Posterior vena cava (tissue), 2 donors: ENCODE results near the gene LENEP. TPM values are rescaled to one million over a fixed set of nuclear protein-coding genes. Genes with fewer than 3 reads are reported as not detected.

Experiments
- DNase-seq: peaks from one replicate; pipeline ENCODE4 v3.0.0-alpha.2; 2020; ENCODE audit warnings: low spot score
- intact Hi-C, 2 donors: fragments of 100-400 bp; cut with DNase I; formaldehyde crosslinking; loops; one replicate each; pipeline versions ENCODE4 v1.14.1 to v1.14.2; 2022 to 2023
- long read RNA-seq, 2 donors: library from polyadenylated mRNA; unstranded; transcript quantifications; one replicate each; pipeline ENCODE4 v2.0.0, GENCODE V29; 2020 to 2021
- total RNA-seq, 2 donors: library from RNA; stranded (reverse); fragmentation: NEBNext Ultra II Directional; extraction: Animal tissue kit (Norgen Biotek cat#: 25700); gene quantifications; one replicate each; pipeline ENCODE4 v1.2.1, GENCODE V29; 2021
- donor health status: DM: yes; HTN: yes; CAD: no.
- donor health status: DM: yes; HTN: yes; CAD: no.

Gene LENEP, protein sequence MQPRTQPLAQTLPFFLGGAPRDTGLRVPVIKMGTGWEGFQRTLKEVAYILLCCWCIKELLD
- not detected for total RNA-seq
- long read RNA-seq, donor 1 = 0 reads
- long read RNA-seq, donor 2 = 0 reads

DNA sequence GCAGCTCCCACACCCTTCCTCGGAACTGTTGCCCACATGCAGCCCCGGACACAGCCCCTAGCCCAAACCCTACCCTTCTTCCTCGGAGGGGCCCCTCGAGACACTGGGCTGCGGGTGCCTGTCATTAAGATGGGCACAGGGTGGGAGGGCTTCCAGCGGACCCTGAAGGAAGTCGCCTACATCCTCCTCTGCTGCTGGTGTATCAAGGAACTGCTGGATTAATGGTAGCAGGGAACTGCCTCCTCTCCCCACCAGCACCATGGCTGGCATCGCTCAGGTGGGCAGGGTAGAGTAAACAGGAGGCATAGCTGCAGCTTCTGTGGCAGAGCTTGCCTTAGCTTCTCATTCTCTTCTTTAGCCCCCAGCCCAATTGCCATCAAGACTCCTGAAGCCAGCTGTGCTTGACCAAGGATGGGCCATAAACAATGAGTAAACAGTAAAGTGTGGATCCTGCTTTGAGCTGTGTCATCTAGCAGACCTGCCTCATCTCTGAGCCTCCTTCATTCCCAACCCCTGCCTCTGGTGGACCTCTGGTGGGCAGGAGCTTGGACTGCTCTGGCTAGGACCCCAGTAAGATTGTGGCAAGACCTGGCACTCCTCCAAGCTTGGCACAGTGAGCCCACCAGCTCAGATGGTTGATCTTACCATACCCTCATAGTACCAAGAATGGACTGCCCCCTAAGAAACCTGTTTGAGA is at the start of gene LENEP:
TSS of gene LENEP (plus strand) at position 15 of the 697 bp plus-strand sequence. CDS start at position 37, 22 bp downstream.
- intact Hi-C loops = no loop called here

DNA sequence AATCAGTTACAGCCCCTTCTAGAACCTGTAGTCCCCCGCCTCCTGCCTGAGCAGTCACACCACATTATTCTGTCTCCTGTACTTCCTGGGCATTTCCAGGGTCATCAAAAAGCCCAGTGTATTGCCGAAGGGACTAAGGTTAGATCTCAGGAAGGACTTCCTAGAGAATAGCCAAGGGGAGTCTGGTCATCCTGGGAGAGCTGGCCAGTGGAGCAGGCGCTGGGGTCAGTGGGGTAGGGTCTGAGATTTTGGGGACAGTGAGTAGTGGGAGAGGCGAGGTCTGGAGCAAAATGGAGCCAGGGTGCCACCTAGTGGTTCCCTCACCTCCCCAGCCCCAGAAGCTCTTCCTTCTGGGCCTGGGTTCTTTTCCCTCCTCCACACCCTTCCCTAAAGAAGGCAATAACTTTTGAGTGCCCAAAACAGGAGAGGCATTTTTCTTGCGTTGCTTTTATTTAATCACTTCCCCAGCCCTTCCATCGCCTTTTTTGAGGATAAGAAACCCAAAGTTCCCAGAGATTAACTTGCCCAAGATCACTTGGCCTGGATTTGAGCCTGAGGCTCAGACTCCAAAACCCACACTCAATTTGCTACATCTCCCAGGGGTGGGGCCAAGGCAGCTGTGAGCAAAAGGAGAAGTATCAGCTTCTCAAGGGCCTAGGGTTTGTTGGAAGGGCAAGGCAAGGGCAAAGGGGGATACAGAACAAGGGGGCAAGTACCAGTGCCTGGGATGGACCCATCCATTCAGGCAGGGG is 49.6 kb upstream of the LENEP start:
- no peak for DNase-seq
- intact Hi-C loops = no loop called here

More for the DNA sequence above, at the start of gene LENEP:
- peak; percentile 70 for DNase-seq

DNA sequence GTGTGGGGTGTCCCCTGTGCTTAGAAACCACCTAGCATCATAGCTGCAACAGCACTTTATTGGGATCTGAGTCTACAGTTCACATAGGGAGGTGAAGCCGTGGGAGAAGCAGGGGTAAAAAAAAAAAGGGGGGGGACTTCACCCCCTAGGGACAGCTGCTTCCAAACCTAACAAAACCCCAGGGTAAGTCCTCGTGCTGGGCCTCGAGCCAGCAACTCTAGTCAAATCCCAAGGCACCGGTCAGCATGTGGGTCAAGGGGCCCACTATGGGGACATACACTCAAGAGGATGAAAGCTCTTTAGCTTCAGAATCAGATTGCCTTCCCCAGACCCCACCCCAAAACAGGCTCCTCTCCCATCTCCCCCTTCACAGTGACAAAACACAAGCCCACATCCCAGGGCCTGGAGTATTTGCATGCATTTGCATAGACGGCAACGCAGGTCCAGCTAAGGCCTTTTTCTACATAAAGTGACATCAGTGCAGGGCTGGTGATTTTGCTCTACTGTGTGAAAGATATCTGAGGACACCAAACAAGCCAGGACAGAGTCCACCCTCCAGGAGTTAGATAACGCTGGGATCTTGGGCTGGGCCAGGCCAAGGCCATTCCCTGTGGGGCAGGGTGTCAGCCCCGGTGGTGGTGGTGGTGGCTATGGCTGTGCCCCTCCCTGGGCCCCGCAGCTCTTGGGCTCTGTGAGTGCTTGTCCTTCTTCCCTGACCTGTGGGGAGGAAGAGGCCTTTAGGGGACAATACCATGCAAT is 48.8 kb upstream of the LENEP start:
- DNase-seq = no peak
- intact Hi-C loops = no loop called here

DNA sequence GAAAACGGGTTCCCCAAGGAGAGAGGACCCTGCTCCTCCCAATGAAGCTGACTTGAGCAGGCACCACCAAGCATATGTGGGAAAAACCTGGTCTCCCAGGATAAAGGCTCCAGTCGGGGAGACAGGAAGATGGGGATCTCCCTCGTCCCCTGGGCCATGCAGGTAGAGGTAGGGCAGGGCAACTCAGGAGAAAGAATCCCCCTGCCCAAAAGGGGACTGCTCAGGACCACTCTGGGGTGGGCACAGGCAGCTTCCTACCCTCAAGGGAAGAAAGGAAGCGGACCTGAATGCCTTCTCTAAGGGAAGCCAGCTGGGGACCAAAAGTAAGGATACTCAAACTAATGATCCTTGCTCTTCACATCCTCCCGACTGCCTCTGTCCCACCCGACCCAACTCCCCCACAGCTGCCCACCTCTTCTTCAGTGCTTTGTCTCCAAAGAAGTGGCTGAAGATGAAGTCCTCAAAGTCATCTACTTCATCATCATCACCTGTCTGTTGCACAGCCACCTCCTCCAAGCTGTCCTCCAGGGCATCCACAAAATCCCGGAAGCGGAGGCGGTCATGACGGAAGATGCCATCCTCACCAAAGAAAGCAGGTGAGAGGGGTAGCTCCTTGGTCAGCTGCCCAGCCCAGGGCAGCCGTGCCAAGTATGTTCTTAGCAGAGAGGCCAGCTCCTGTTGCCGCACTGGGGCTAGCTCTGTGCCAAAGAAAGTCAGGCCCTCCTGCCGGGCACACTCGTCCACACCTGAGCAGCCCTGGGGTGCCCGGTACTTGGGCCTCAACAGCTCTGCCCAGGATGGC is 48.0 kb upstream of the LENEP start:
- intact Hi-C loops = no loop called here
- no peak for DNase-seq

DNA sequence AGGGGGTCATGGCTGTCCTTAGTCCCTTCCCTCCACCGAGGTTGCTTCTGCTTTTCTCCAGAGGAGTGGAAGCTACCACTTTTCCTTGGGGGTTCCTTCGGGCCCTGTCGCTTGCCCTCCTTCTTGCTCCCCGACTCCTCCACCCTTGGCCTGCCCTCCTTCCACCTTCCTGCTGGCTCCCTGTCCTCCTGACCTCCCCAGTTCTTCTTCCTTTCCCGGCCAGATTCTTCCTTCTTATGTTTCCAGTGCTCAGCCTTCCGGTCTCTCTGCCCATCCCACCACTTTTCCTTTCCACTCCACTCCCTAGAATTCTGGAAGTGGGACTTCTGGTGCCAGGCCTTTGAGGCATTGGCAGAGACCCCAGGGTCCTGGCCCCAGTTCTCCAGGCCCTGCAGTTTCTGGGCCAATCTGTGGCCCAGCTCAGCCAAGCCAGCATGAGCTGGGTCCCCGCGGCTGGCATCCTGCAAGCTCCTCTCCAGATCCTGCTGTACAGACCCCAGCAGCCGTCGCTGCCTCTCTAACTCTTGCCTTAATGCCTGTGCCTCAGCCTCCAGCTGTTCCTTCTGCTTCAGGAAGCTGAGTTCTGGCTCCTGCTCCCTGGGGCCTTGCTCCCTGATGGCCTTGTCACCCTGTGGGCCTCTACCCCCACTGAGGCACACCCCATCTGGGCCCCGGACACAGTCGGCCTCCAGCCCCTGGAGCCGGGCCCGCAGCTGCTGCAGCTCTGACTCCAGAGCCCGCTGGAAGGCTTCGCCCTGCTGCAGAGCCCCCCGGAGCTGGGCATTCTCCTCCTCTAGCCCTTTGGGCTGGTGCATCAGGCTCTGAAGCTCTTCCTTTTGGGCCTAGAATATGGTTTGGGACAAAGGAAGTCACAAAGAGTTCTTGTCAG is 47.2 kb upstream of the LENEP start:
- intact Hi-C loops = no loop called here
- DNase-seq = no peak

DNA sequence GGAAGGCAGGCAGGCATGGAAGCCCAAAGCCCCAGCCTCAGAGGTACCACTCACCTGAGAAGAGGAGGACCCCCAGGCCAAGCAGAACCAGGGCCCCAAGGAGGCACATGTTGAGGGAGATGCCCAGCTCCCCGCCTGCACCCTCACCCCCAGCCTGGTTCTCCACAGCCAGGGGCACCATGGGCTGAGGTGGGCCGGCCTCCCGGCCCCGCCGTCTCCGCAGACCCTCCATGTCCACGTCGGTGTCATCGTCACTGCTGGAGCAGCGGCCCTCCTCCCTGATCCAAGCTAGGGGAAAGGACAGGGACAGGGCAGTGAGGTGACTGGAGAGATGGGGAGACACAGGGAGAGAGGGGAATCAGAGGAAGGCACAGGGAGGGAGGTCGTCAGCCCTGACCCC is 45.3 kb upstream of the LENEP start:
- intact Hi-C loops = no loop called here
- DNase-seq = no peak

DNA sequence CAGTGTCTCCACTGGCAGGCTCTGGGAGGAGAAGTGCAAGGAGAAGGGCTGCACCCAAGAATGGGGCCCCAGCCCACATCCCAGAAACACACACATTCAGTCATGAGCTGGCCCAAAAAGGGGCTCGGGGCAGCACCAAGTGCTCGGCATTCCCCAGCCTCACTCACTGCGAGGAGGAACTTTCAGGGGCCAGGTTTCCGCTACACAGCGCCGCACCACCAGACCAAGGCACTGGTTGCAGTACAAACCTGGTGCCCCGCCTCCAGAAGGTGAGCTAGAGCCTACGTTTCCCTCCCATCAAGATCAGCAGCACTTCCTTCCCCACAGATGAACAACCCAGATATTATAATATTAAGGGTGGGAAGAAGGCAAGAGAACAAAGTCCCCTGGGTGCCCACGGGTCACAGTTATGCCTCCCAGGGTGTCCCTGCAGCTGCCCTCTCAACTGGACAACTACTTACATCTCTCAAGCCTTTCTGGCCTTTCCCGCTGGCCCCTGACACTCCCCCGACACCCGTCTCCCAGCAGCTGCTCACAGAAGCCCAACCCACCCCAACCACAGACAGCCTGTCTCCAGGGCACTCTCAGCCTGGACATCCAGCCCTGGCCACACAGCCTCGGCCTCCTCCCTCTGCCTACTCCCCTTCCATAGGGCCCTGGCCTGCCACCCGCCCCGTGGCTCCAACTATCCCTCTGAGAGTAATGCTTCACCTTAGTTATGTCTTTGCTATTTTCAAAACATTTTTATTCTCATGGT is 41.3 kb upstream of the LENEP start:
- intact Hi-C loops = no loop called here
- no peak for DNase-seq

DNA sequence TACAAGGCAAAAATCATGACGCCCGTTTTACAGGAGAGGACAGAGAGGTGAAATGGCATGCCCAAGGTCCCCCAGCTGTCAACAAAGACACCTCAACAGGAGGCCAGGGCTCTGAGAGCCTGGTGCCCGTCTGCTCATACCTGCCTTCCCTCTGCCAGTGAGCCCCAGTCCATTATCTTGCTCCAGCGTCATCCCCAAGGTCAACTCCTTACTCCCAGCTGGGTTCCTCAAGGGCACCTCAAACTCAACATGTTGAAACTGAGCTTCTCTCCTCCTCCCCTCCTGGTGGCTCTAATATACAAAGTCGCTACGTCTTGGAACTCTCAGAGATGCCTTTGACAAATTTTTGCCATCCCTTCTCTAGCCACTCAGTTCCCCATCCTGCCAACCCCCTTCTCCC is 40.7 kb upstream of the LENEP start:
- intact Hi-C loops = no loop called here
- no peak for DNase-seq

DNA sequence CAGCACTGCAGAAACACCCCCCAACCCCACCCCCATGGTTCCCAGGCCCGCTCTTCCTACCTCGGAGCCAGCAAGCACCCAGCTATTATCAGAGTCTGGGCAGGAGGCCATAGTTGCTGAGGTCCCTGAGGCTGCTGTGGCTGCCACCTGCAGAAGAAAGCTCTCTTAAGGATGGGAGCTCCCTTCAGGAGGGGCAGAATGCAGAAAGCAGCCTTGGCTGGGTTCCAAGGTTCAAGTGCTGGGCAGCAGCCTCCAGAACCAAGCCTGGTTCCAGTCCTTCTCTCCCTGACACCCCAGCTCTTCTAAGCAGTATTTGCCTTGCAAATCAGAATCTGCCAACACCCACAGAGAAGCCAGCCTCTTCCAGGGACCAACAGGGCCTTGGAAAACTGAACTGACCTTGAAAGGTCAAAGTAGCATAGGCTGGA is 39.8 kb upstream of the LENEP start:
- DNase-seq = no peak
- intact Hi-C loops = loop anchor here in 1 of 2 donors (1.0 kb wide), 1 partner anchor 49 kb away; the partner anchor contains the start of gene ZBTB7B

DNA sequence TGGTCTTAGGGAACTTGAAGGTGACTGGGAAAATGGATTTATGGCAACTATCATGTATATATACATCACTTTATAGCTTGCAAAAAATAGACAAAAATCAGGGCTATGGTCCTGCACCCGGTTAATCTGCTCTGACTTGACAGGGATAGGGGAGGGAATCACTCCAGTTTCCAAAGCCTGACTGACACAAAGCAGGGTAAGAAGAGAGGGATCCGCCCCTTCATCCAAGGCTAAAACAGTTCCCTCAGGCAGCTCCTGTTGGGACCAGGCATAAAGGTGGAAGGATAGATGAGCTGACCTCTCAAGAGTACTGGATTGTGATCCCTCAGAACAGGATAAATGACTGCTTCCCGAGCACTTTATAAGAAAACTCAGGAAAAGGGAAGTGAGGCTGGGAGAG is 38.8 kb upstream of the LENEP start:
- intact Hi-C loops = loop anchor here in 1 of 2 donors (1.0 kb wide), 1 partner anchor 48 kb away; the partner anchor contains the start of gene ZBTB7B
- DNase-seq = no peak

DNA sequence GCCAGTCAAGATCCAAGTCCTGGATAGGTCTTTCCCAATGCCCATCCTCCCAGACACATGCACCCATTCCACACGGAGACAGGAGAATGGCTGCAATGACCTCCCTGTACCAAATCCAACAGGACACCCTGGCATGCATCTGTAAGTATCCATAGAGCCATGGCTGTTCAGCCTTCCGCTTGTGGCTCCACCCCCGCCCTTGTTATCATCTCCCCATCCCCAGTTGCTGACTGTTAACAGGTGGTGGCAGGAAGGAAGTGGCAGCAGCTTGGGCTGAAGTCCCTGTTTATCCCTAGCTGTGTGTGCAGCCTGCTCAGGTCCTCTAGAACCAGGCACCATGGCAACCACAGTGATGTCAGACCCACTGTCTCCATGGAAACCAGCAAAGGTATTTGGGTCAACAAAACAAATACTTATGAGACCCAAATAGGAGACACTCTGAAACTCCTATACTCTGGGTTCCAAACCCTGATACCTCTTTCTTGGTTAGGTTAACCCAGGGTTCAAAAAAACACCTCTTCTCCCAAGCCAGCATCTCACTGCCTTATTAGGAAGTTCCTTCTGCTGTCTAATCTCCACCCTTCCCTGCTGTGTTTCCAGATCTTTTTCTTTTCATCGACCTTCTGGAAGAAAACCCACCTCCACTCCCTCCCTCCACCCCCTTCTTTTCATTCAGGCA is 38.2 kb upstream of the LENEP start:
- intact Hi-C loops = no loop called here
- DNase-seq = no peak

DNA sequence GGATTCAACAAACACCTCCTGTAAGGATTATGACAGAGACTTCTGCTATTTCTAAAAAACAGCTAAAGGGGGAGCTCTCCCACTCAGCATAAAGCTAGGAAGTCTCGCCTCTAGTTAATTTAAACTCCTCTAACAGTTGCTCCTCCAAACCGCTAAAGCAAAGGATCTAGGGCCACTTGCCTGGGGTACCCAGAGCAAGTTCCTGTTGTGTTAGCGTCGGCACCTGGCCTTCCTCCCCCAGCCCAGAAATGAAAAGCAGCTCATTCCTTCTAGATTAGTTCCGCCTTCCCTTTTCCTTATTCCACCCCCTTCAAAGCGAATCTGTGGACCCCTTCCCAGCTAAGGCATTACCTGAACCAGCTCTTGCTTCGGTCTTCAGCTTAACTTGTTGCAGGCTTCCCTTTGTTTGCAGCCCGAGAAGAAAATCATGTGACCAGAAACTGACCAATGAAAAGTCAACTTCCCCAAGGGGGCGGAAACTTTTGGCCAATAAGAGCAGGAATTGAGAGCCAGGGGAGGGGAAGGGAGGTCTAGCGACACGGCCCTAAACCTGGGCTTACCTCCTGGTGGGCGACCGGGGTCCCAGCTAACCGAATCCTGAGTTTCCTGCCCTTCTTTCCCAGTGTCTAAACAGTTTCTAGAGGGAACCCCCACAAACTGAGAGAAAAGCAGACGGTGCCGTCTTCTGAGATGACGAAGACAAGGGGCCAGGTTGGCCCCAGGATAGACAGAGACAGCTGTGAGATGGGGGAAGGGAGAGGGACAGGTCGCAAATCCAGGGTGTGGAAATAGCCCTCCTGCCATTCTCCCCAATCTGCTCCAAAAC is 37.5 kb upstream of the LENEP start, which contains the start of gene PBXIP1:
TSS of gene PBXIP1 (minus strand) at position 382 of the 826 bp plus-strand sequence. CDS start 2,378 bp downstream, outside the sequence.
- DNase-seq = no peak
- intact Hi-C loops = no loop called here

DNA sequence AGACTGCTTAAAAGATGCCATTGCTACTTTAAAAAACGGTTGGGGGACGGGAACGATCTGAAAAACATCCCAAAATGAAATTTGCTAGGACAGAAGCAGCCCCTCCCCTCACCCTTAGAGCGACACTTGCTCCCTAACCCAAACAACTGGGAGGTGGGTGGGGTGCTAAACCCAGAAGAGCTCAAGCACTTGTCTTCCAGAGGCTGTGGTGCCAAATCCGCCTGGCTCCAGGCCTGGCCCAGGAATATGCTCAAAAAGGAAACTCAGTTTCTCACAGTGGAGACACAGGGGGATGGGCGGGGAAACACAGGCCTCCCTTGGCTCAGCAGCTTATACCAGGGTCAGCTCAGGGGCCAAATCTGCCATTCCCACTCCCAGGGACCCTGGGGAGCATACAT is 36.8 kb upstream of the LENEP start:
- DNase-seq = no peak
- intact Hi-C loops = no loop called here

DNA sequence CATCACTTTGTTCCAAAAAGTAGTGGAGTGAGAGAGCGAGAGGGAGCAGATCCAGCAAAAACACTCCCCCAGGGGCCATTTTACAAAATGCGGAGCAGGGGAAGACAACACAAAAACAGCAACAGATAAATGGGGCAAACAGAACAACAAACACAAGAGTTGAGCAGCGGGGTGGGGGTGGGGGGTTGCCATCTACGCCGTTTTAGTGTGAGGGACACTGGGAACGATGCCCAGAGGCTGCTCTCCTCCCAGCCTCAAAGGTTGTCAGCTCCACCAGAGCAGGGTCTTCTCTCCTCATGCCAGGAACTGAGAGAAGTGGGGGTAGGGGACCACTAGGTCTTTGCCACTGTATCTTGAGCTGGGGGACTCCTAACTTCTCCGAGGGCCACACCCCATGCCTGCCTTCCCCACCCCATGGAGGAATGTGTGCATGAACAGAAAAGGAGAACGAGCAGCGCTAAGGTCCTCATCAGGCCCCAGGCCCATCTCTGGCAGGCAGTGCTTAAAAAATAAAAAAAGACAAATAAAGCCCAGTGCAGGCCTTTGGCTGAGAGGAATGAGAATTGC is 36.2 kb upstream of the LENEP start:
- intact Hi-C loops = no loop called here
- DNase-seq = no peak

DNA sequence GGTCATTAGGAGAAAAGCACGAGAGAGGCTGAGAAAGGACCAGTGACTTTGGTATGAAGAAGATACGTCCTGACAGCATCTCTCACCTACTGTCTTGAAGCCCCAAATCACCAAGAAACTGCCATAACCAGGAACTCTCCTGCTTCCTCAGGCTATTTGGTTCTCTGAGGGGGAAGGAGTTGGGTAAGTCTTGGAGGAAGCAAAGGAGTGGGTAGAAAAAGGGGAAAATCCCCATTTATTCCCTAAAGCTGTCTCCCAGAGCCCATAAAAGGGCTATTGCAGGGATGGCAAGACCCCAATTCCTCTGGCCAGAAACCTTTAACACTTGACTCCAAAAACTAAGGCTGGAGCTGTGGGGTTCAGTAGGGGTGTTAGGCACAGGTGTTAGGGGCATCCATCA is 35.4 kb upstream of the LENEP start:
- intact Hi-C loops = no loop called here
- no peak for DNase-seq
